ENCODE results near the gene PKHD1. TPM values are rescaled to one million over a fixed set of nuclear protein-coding genes. Genes with fewer than 3 reads are reported as not detected.
A peak's percentile ranks its signal among the peaks of the same experiment; 100 is the strongest.

The PKHD1 gene
- total RNA-seq, 2 donors from 2014 or later, result 0.20 TPM

GRCh38 chr6:51908243-51908642, 179.2 kb downstream of the PKHD1 start:
- peaks cover 4% of the 10 kb centered on the region for H3K4me1 Mint-ChIP-seq
- Histone ChIP-seq H3K4me3 (ENCODE audit: low read length) (no peak overlapping the region), H3K36me3 (ENCODE audit: control insufficient read depth, insufficient read depth, low read length) (no peaks in the 10 kb centered on the region), H3K27me3 (ENCODE audit: control insufficient read depth, insufficient read depth, low read length, poor library complexity, severe bottlenecking) (no peaks in the 10 kb centered on the region), H3K4me1 (ENCODE audit: control insufficient read depth, insufficient read depth, low read length) (no peaks in the 10 kb centered on the region), H3K27ac (ENCODE audit: low read depth, low read length) (no peak overlapping the region), H3K9ac (ENCODE audit: extremely low read depth, low read length, poor library complexity, severe bottlenecking) (no peak overlapping the region), H3K9me3 (ENCODE audit: control insufficient read depth, low read length) (no peaks in the 10 kb centered on the region)
- no peak overlapping the region for H3K27ac Mint-ChIP-seq
- no peaks in the 10 kb centered on the region for H3K36me3 Mint-ChIP-seq (ENCODE audit: low read depth)
- H3K9me3 Mint-ChIP-seq, result no peaks in the 10 kb centered on the region
- H3K4me3 Mint-ChIP-seq, result no peak overlapping the region
- TF ChIP-seq CTCF (conservative IDR thresholded peaks at IDR 0.05), result no peak
- DNase-seq, result peak; percentile 46
- H3K27me3 Mint-ChIP-seq (ENCODE audit: insufficient read depth), result no peaks in the 10 kb centered on the region

DNA sequence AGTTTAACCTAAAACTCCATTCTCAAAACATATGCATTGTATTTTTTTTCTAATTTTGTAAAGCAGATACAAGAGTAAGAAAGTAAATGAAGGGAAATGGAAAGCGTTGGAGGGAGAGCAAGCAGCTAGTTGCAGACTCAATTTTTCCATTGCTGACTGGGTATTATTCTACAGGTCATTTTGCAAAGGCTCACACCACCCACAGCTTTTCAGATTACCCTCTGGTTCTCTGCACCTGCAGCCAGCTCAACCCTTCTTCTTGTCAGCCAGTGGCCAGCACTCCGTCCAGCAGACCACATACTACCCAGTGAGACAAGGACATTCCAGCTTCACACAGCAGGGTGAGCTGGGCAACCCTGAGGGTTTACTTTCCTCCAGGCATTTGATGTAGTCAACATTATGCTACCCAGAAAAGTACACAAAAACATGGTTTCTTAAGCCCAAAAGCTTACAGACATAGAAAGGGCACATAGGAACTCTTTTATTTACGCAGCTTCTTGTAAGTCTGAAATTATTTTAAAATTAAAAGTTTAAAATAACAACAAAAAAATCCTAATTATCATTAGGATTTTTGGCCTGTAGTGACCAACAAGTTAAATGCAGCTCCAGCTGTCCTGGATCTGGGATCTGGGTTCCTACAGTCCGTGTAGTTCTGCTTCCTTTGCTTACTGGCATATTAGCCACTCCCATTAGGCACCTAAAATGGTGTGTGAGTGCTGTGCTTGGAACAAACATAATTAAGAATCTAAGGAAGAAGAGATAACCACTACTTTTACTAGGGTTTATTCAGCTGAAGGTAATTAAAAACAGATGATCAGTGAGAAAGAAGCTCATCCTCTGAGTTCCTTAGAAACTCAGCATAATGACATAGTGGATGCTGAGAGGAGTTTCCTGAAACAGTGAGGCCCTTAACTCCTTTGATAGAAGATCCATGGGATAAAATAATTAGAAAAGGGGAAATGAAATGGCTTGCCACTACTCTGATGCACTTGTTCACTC, 185.3 kb downstream of the PKHD1 start:
- Histone ChIP-seq H3K4me3 (ENCODE audit: low read length) (no peak overlapping the region), H3K36me3 (ENCODE audit: control insufficient read depth, insufficient read depth, low read length) (no peaks in the 10 kb centered on the region), H3K9me3 (ENCODE audit: control insufficient read depth, low read length) (no peaks in the 10 kb centered on the region), H3K9ac (ENCODE audit: extremely low read depth, low read length, poor library complexity, severe bottlenecking) (no peak overlapping the region), H3K4me1 (ENCODE audit: control insufficient read depth, insufficient read depth, low read length) (no peaks in the 10 kb centered on the region), H3K27me3 (ENCODE audit: control insufficient read depth, insufficient read depth, low read length, poor library complexity, severe bottlenecking) (no peaks in the 10 kb centered on the region), H3K27ac (ENCODE audit: low read depth, low read length) (no peak overlapping the region)
- Mint-ChIP-seq H3K4me1 (no peaks in the 10 kb centered on the region), H3K36me3 (ENCODE audit: low read depth) (no peaks in the 10 kb centered on the region), H3K27me3 (ENCODE audit: insufficient read depth) (no peaks in the 10 kb centered on the region), H3K4me3 (no peak overlapping the region), H3K9me3 (peaks cover 3% of the 10 kb centered on the region), H3K27ac (no peak overlapping the region)
- TF ChIP-seq CTCF (conservative IDR thresholded peaks at IDR 0.05), result no peak
- DNase-seq, result no peak
- WGBS, 2 experiments (ENCODE audit: insufficient coverage in 1 of 2, insufficient read length in 1 of 2), result 81 to 92% methylated on average over 2 to 3 of the region's 4 CpGs

- Mint-ChIP-seq H3K4me3 (no peak overlapping the region), H3K9me3 (peaks cover 2% of the 10 kb centered on the region), H3K27me3 (ENCODE audit: insufficient read depth) (no peaks in the 10 kb centered on the region), H3K4me1 (no peaks in the 10 kb centered on the region), H3K36me3 (ENCODE audit: low read depth) (no peaks in the 10 kb centered on the region), H3K27ac (no peak overlapping the region)
- Histone ChIP-seq H3K9me3 (ENCODE audit: control insufficient read depth, low read length) (no peaks in the 10 kb centered on the region), H3K36me3 (ENCODE audit: control insufficient read depth, insufficient read depth, low read length) (no peaks in the 10 kb centered on the region), H3K4me3 (ENCODE audit: low read length) (no peak overlapping the region), H3K9ac (ENCODE audit: extremely low read depth, low read length, poor library complexity, severe bottlenecking) (no peak overlapping the region), H3K27me3 (ENCODE audit: control insufficient read depth, insufficient read depth, low read length, poor library complexity, severe bottlenecking) (no peaks in the 10 kb centered on the region), H3K4me1 (ENCODE audit: control insufficient read depth, insufficient read depth, low read length) (no peaks in the 10 kb centered on the region), H3K27ac (ENCODE audit: low read depth, low read length) (no peak overlapping the region)
- 95 to 96% methylated on average over 4 of the region's 4 CpGs for WGBS, 2 experiments (ENCODE audit: insufficient coverage in 1 of 2, insufficient read length in 1 of 2)
- TF ChIP-seq CTCF (conservative IDR thresholded peaks at IDR 0.05), result no peak
- no peak for DNase-seq
These were observed 194.0 kb downstream of the PKHD1 start for GRCh38 chr6:51893366-51893765.
